Heart right ventricle (tissue), 16 donors: ENCODE measurements around the gene SAMD7. TPM values are rescaled to one million over a fixed set of nuclear protein-coding genes. Genes with fewer than 3 reads are reported as not detected.

Experiments
- ATAC-seq, 8 donors: fragments of 200-7000 bp; cut with Tn5 transposase; one replicate each; pipeline ENCODE4 v1.9.1; 2020; ENCODE audit warnings: mild to moderate bottlenecking in 8 of 8, moderate library complexity in 8 of 8, moderate number of reproducible peaks in 1 of 8
- DNase-seq, 2 donors: peaks; one replicate each; pipeline ENCODE4 v3.0.0-alpha.2; 2020
- H3K27ac ChIP-seq, 10 donors: fragments of 200-600 bp; sonication (generic) in 2 of 10; one replicate each; pipeline versions ENCODE4 v1.5.0 to v1.8.0; 2020 to 2022; ENCODE audit warnings: mild to moderate bottlenecking in 3 of 10
- H3K27me3 ChIP-seq, 7 donors: fragments of 200-600 bp; one replicate each; pipeline ENCODE4 v1.8.0; 2021 to 2022; ENCODE audit warnings: mild to moderate bottlenecking in 2 of 7
- H3K36me3 ChIP-seq, 9 donors: fragments of 200-600 bp; sonication (generic) in 1 of 9; one replicate each; pipeline versions ENCODE4 v1.5.0 to v1.8.0; 2020 to 2022; ENCODE audit warnings: mild to moderate bottlenecking in 2 of 9
- H3K4me1 ChIP-seq, 9 donors: fragments of 200-600 bp; sonication (generic) in 1 of 9; one replicate each; pipeline versions ENCODE4 v1.5.0 to v1.8.0; 2020 to 2022; ENCODE audit warnings: mild to moderate bottlenecking in 4 of 9
- H3K4me3 ChIP-seq, 10 donors: fragments of 200-600 bp; sonication (generic) in 2 of 10; one replicate each; pipeline versions ENCODE4 v1.5.0 to v1.8.0; 2020 to 2022; ENCODE audit warnings: mild to moderate bottlenecking in 7 of 10, moderate library complexity in 2 of 10
- H3K9me3 ChIP-seq, 11 donors: fragments of 200-600 bp in 10 of 11; sonication (generic) in 2 of 11; one replicate each; pipeline versions ENCODE4 v1.5.0 to v1.8.0; 2013 to 2022; ENCODE audit warnings: mild to moderate bottlenecking in 2 of 11, control low read depth in 1 of 11, moderate library complexity in 1 of 11
- whole genome bisulfite sequencing, 2 donors: extraction: QIAGEN DNeasy Blood & Tissue Kit; methylation state at CpG; one replicate each; pipeline ENCODE4 v1.1.7; 2013; ENCODE audit warnings: inconsistent platforms in 1 of 2; 5-methylcytosine and 5-hydroxymethylcytosine counted together
- intact Hi-C, 10 donors: fragments of 100-400 bp; cut with DNase I; formaldehyde crosslinking; loops; one replicate each; pipeline versions ENCODE4 v1.11.1 to v1.14.2; 2022
- polyA plus RNA-seq, 2 donors: library from polyadenylated mRNA; stranded (reverse); fragments of 200-250 nt; gene quantifications; one replicate each; pipeline ENCODE4 v1.2.3, GENCODE V29; 2013
- total RNA-seq, 10 donors: library from RNA; stranded (reverse); fragmentation: NEBNext Ultra II Directional in 3 of 10; extraction: Animal tissue kit (Norgen Biotek cat#: 25700) in 3 of 10; gene quantifications; one replicate each; pipeline versions ENCODE4 v1.2.1 to v1.2.4, GENCODE V29; 2021 to 2023
- TF ChIP-seq, protein P1 (sequence below), 9 donors: fragments of 200-600 bp; sonication (generic) in 2 of 9; IDR thresholded peaks; one replicate each; pipeline versions ENCODE4 v1.5.0 to v1.8.0; 2021 to 2022; ENCODE audit warnings: antibody characterized with exemption in 9 of 9, mild to moderate bottlenecking in 5 of 9, moderate library complexity in 1 of 9
- donor health status: Arrhythmogenic right ventricular cardiomyopathy.
- donor health status: ischemic (EF 13 %, LVEDD 7.1; RV severe dilation, severe dysfunction).
- donor health status: healthy with polysubstance abuse.
- donor health status: DM: no; HTN: yes; CAD: no.
- donor health status: DM: no; HTN: no; CAD: no.
- donor health status: ischemic (EF 25% LVEDD 6.9; RV normal size, moderate dysfunction).
- donor health status: ischemic (EF 25% LVEDD 5.7; RV mildly dilated, moderate dysfunction).
- donor health status: healthy.
- donor health status: DM: yes; HTN: yes; CAD: no.
- donor health status: Ischemic cardiomyopathy.
- donor health status: ischemic (EF 35%, LVEDD 5.7; RV mildly dilated, moderate dysfunction).
- donor health status: nonischemic (EF 11% LVEDD 7.7; RV severe dilation, severe dysfunction).
- donor health status: DM: yes; HTN: yes; CAD: no.
- donor health status: PGD.
- donor health status: ischemic (EF 29% LVEDD 5.4; RV normal size, mild dysfunction).
- donor health status: nonischemic (EF 23%, LVEDD 6.1; RV moderate dilation, normal function).

Gene SAMD7
- total and polyA plus RNA-seq, 12 donors, result 0.17 TPM; not detected in 11

DNA sequence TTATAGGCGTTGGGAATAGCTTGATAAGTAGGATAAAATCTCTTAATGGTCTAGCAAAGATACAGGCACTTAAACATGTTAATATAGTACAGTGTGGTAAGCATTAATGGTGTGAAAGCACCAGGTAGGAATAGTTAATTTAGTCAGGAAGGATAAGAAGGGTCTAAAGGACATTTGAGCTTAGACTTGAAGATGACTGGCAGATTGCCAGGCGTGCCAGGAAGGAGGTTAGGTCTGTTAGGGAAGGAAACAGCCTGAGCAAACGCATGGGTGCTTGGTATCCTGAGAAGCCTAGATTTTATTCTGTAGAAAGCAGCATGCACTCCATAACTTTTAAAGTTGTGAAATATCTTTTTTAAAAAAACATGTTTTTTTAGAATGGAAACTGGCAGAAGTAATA lies 72.9 kb downstream of the SAMD7 start:
- Histone ChIP-seq H3K36me3 (peaks cover 0 to 100% (median 85%) of the 10 kb centered on the region in 9 donors), H3K4me3 (no peak overlapping the region), H3K9me3 (no peaks in the 10 kb centered on the region), H3K4me1 (peaks cover 0 to 9% (median 0%) of the 10 kb centered on the region in 9 donors), H3K27ac (no peak overlapping the region), H3K27me3 (no peaks in the 10 kb centered on the region)
- WGBS, 2 donors, result 63 to 82% methylated on average over 3 of the region's 3 CpGs
- TF ChIP-seq, protein P1, sequence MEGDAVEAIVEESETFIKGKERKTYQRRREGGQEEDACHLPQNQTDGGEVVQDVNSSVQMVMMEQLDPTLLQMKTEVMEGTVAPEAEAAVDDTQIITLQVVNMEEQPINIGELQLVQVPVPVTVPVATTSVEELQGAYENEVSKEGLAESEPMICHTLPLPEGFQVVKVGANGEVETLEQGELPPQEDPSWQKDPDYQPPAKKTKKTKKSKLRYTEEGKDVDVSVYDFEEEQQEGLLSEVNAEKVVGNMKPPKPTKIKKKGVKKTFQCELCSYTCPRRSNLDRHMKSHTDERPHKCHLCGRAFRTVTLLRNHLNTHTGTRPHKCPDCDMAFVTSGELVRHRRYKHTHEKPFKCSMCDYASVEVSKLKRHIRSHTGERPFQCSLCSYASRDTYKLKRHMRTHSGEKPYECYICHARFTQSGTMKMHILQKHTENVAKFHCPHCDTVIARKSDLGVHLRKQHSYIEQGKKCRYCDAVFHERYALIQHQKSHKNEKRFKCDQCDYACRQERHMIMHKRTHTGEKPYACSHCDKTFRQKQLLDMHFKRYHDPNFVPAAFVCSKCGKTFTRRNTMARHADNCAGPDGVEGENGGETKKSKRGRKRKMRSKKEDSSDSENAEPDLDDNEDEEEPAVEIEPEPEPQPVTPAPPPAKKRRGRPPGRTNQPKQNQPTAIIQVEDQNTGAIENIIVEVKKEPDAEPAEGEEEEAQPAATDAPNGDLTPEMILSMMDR (IDR thresholded peaks at IDR 0.05), result no peak
- DNase-seq (no peak), ATAC-seq (no peak)
- intact Hi-C loops, result loop anchor here in 2 of 10 donors (10.0 kb wide), 2 partner anchors 121 to 209 kb away; partner anchors contain the start of gene MYNN (in 1 of the 2)

Other genes with a start within 250 kb of the SAMD7 start
- gene MECOM, start 247.9 kb upstream of the SAMD7 start, total RNA-seq, result 10 to 100 TPM; 13.1 to 27.7 (median 17.7) TPM
- gene MECOM, start 247.9 kb upstream of the SAMD7 start, polyA plus RNA-seq, result 10 to 100 TPM in 1 of 2 donors, 1 to 10 TPM in 1; 7.0 to 11.0 TPM
- gene TERC, start 146.5 kb upstream of the SAMD7 start, total RNA-seq, result 1 to 10 TPM in 6 of 10 donors, under 1 TPM in 1, not detected in 3; 0.81 to 5.1 (median 2.8) TPM
- under 1 TPM in 1 of 2 donors, not detected in 1; 0.20 TPM for gene TERC, start 146.5 kb upstream of the SAMD7 start, polyA plus RNA-seq
- 1 to 10 TPM in 1 of 10 donors, under 1 TPM in 9; 0.30 to 1.1 (median 0.50) TPM for gene ACTRT3, start 142.0 kb upstream of the SAMD7 start, total RNA-seq
- gene ACTRT3, start 142.0 kb upstream of the SAMD7 start, polyA plus RNA-seq, result under 1 TPM; 0.15 to 0.52 TPM
- 10 to 100 TPM; 10.1 to 13.6 (median 12.0) TPM for gene MYNN, start 138.2 kb upstream of the SAMD7 start, total RNA-seq
- gene MYNN, start 138.2 kb upstream of the SAMD7 start, polyA plus RNA-seq, result 1 to 10 TPM; 5.9 to 6.7 TPM
- under 1 TPM in 2 of 10 donors, not detected in 8; 0.14 to 0.24 TPM for gene LRRIQ4, start 98.7 kb upstream of the SAMD7 start, total RNA-seq
- gene LRRIQ4, start 98.7 kb upstream of the SAMD7 start, polyA plus RNA-seq, result not detected
- 1 to 10 TPM in 8 of 10 donors, under 1 TPM in 2; 0.66 to 3.1 (median 1.6) TPM for gene LRRC34, start 98.7 kb upstream of the SAMD7 start, total RNA-seq
- gene LRRC34, start 98.7 kb upstream of the SAMD7 start, polyA plus RNA-seq, result 1 to 10 TPM in 1 of 2 donors, under 1 TPM in 1; 0.80 to 4.4 TPM
- not detected for gene LRRC31, start 41.6 kb upstream of the SAMD7 start, total RNA-seq
- not detected for gene LRRC31, start 41.6 kb upstream of the SAMD7 start, polyA plus RNA-seq
- 100 to 1,000 TPM in 1 of 10 donors, 10 to 100 TPM in 9; 73.2 to 108 (median 77.7) TPM for gene SEC62, start 55.2 kb downstream of the SAMD7 start, total RNA-seq
- gene SEC62, start 55.2 kb downstream of the SAMD7 start, polyA plus RNA-seq, result 100 to 1,000 TPM in 1 of 2 donors, 10 to 100 TPM in 1; 34.1 to 165 TPM
- gene GPR160, start 126.4 kb downstream of the SAMD7 start, total RNA-seq, result 1 to 10 TPM in 3 of 10 donors, under 1 TPM in 7; 0.22 to 1.9 (median 0.79) TPM
- 1 to 10 TPM; 1.0 to 1.2 TPM for gene GPR160, start 126.4 kb downstream of the SAMD7 start, polyA plus RNA-seq